Stomach (tissue), 4 donors: Measurements from ENCODE around the gene TMEM141.

ENCODE experiments used
- POLR2A ChIP-seq, 4 donors: fragments of 450-650 bp; IDR thresholded peaks; one replicate each; pipeline ENCODE4 v1.6.1; 2016; ENCODE audit warnings: antibody characterized with exemption in 4 of 4, control low read depth in 2 of 4, mild to moderate bottlenecking in 1 of 4, moderate library complexity in 1 of 4
- POLR2AphosphoS5 ChIP-seq, 3 donors: sonication (generic); formaldehyde crosslinking; IDR thresholded peaks; one replicate each; pipeline ENCODE4 v1.6.1; 2016; ENCODE audit warnings: antibody characterized with exemption in 3 of 3

DNA sequence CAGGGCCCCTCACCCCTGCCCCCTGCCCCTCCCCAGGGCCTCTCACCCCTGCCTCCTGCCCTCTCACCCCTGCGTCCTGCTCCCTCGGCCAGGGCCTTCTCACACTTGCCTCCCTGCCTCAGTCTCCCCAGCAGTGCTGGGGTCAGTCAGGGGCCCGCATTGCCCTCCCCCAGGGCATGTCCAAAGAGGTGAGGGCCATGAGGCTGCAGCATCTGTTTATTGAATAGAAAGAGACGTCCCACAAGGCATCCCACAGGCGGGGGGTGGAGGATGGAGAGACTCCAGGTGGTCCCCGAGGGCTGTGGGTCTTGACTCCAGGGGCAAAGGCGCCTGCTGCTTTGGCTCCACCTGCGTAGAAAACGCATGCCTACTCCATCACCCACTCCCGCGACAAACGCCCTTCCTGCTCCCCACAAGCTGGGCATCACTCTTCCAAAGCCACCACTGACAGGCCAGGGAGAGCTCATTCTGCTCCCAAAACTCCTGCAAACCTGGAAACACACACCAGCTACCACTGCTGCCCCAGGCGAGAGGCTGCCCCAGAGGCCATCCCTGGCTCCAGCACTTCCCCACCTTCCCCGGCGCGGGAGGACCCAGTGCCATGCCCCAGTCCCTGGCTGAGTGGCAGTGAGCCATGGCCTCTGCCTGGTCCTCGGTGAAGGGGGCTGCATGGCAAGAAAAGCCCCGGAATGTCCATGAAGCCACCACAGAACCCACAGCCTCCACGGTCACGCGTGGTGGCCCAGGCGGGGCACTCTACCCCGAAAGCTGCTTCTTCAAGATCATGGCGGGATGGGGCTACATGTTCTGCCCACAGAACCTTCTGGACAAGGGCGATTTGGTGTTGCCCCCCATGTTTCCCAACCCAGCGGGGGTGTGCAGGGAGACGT lies 31.5 kb upstream of the TMEM141 start:
- TF ChIP-seq POLR2AphosphoS5 (IDR thresholded peaks at IDR 0.05) (no peak), POLR2A (IDR thresholded peaks at IDR 0.05) (no peak)
